Stimulated activated CD8-positive, alpha-beta memory T cell treated with anti-CD3 and anti-CD28 coated beads, Interleukin-2, amount 100 ng/mL, for 1 hour (primary cell): Measurements from ENCODE around the gene NRXN2.

Source experiments
- DNase-seq, 2 donors: peaks; one replicate each; pipeline ENCODE4 v3.0.0-alpha.2; 2020; ENCODE audit warnings: low read depth in 2 of 2

NRXN2 gene

DNA sequence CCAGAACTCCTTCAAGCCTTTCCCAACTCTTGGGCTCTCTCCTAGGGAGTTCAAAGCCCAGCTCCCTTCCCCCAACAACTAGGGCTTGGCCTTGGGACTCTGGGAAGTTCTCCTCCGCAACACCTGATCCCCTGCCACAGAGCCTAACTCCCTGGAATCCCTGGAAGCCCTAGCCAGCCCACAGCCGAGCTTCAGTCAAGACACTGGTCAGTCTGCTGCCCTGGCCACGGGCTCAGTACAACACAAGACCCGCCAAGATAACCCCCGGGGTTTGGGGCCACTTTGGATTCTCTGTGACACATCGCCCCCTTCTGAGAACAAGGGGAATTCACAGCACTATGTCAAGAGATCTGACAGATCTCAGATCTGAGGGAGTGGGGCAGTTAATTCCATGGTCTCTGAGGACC, 73.7 kb downstream of the NRXN2 start:
- no peak for DNase-seq

DNA sequence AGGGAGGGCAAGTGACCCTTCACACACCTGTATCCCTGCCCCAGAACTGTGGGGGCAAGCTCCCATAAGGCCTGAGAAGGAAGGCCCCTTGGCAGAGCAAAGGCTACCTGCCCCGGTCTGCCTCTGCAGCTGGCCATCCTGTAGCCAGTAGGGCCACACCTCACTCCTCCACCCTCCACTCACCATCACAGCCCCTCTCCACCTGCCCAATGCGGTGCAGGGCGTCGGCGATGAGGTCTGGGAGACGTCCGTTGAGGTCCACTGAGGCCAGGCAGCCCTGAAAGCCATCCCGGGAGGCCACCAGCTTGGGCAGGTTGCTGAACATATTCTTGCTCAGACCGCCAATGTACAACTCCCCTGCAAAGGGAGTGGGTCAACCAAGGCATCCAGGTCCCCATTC, 74.4 kb downstream of the NRXN2 start:
- no peak for DNase-seq

DNA sequence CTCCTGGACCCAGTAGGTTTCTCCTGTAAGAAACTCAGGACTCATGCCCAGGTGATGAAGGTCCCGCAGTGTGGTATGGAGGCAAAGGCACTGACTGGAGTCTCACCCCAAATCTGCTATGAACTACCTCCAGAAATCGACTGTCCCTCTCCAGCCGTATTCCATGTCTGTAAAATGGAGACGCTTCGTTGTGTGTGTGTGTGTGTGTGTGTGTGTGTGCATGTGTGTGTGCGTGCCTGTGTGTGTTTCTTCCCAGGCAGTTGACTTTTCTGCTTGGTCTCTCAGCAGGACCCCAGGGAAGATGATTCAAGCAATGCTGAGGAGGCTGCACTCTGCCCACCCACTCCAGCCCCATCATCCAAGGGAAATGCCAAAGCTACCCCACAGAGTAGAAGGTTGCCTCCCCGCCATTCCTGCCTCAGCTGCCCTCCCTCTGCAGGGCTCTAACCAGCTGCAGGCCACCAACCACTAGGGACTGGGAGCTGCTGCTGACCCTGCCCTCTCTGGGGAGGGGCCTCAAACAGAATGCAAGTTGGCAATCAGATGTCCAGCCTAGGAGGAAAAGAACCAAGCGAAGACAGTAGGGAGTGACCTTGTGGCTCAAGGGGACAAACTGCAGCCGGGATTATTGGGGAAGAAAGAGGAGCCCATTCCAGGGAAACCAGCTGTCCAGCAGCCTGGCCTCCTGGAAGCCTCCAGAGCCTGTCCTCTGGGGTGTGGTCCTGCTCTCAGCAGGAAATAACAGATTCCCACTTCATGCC, 75.8 kb downstream of the NRXN2 start:
- no peak for DNase-seq

DNA sequence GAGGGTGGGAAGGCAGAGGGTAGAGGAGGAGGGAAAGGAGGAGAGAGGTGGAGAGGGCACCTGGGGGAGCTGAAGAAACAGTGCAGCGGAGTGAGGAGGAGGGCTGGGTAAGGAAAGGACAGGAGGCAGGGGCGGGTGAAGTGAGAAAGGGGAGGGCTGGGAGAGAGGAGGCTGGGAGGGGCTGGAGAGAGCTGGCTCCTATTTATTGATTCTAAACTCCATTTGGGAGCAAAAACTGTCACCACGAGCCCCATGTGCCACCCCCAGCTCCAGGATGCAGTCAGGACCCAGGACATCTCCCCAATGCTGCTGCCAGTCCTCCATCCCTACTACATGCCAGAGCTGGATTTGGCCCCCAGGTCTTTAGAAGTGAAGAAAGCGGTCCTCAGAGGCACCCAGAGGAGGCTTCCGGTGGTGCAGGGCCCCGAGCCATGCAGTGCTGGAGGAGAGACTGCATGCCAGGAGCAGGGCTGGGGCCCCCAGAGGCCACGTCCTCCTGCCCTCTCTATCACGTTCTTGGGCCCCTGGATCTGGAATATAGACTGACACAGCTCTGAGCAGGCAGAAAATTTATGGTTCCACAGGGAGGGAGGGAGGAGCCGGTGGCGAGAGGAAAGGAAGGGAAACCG, 78.2 kb downstream of the NRXN2 start:
- no peak for DNase-seq

DNA sequence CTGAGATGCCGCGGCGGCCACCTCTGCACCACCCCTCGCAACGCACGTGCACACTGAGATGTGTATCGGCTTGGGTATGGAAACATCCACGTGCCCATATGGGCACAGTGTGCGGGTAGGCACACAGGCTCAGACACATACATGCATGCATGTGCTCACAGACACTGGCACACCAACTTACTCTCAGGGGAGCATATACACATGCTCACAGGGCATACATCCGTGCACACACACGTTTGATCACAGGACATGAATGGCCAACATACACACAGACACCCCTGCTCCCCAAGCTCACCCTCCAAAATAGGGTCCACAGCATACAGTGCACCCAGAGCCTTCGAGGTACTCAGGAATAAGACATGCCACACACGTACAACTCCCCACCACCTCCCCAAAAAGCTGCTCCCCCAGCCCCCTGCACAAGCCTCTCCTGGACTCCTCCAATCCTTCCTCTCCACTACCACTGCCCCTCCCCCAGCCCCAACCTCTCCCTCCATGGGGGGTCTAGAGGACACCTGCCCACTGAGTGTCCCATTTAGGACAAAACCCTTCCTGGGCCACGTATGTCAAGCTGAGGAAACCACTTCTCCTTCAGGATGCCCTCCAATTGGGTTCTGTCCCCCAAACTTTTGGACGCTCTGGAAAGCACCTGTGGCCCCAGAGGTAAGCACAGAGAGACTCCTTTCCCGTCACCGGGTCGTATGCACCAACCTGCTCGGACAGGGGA, 78.9 kb downstream of the NRXN2 start:
- DNase-seq = no peak

DNA sequence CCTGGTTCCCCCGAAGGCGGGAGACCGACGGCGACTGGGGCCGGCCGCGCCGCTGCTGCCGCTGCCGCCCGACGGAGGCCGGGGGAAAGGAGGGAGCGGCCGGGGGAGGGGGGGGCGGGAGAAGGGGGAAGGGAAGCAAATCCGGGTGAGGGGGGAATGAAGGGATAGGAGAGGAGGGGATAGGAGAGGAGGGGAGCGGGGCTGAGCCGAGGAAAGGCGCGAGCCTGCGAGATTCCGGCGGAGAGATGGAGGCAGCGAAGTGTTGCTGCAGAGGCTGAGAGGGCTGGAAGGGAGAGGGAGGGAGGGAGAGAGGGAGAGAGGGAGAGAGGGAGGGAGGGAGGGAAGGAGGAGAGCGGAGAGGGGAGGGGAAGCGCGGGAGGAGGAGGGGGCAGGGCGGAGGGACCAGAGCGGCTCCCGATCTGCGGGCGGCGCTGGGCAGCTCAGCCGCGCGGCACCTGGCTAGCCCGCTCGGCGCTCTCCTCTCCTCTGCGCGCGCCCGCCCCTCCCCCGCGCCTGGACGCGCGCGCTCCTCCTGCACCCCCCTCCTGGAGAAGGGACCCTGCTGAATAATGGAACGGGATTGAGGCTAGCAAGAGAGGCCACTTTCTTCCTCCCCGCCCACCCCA, 79.6 kb downstream of the NRXN2 start:
- no peak for DNase-seq

DNA sequence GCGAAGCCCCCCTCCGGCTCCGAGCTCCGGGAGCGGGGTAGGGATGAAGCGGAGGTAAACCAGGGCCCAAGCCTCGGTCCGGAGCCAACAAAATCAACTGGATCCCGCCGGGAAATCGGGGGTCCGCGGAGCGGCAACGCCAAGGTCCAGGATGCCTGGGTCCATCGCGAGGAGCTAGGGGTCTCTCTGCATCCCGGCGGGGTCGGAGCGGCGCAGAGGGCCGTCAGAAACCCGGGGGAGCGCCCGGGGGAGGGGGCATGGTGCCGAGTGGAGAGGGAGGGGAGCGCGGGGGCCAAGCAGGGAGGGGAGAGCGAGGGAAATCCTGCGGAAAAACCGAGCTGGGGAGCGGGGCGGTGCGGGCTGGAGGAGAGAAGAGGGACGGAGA, 80.1 kb downstream of the NRXN2 start:
- DNase-seq = no peak

DNA sequence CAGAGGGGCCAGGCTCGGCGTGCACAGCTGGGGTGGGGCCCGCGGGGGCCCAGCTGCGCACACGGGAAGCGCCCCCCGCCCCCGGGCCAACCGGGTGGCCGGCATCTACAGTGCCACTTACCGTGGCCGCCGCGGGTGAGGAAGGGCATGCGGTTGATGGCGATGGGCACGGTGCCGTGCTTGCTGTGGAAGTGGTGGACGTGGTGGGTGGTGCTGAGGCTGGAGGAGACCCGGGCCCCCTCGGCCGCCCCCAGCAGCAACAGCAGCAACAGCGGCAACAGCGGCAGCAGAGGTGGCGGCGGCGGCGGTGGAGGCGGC, 80.6 kb downstream of the NRXN2 start:
- DNase-seq = no peak

DNA sequence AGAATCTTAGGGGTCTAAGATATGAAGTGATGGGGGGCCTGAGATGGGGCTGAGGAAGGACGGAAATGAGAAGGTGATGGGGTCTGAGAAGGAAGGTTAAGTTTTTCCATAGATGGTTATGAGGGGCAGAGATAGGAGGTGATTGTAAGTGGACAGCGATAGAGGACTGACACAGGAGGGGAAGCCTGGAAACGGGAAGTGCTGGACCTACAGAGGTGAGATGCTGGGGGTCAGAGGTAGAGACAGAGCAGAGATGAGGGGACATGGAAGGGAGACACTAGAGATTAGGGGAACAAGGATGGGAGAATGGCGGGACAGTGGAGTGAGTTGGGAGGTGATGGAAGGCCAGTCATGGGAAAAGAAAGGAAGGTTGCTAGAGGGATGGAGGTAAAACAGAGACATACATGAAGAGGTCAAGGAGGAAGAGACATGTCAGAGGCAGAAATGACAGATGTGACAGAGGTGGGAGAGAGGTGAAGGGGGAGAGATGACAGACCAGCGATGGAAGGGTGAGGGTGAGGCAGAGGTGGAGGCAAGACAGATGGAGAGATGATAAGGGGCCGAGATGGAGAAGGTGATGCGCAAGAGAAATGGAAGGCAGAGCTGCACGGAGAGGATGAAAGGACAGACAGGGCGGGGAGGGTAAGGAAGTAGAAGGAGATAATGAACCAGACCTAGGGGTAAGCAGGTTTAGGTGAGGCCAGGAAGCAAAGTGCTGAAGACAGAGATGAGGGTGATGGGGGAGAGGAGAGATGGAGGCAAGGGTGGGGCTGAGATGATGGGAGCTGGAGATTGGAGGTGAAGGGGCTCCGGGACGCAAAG, 81.2 kb downstream of the NRXN2 start:
- no peak for DNase-seq

DNA sequence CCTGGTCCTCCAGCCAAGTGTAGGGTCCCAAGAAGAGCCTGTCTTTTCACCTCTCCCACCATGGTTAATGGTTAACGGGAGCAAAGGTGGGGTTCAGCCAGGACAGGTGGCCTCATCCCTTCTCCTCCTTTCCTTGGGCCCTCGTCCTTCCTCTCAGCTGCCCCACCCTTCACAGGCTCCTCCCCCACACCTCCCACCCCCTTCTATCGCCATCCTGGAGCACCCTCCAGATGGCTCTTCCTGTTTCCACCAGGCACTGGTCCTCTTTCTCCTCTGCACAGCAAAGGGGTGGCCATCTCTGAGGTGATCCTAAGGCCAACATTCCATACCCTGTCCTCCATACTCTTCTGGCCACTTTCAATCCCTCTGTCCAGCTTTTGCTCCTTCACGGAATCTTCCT, 83.1 kb downstream of the NRXN2 start:
- no peak for DNase-seq

DNA sequence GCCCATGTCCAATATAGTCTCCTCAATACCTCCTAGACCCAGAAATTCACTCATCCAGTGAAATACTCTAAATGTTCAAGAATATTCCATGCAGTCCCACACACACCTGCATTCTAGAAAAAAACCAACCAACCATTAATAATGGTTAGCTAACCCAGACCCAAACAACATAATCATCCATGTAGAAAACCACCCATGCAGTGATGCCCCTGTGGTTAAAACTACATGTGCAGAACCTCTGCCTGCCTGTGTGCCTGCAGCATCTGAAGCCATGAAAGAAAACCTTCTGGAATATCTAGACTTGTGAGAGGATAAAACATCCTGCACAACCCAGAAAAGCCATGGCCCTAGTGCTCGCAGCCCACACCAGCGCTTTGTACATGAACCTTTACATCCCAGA, 84.2 kb downstream of the NRXN2 start:
- DNase-seq = no peak

DNA sequence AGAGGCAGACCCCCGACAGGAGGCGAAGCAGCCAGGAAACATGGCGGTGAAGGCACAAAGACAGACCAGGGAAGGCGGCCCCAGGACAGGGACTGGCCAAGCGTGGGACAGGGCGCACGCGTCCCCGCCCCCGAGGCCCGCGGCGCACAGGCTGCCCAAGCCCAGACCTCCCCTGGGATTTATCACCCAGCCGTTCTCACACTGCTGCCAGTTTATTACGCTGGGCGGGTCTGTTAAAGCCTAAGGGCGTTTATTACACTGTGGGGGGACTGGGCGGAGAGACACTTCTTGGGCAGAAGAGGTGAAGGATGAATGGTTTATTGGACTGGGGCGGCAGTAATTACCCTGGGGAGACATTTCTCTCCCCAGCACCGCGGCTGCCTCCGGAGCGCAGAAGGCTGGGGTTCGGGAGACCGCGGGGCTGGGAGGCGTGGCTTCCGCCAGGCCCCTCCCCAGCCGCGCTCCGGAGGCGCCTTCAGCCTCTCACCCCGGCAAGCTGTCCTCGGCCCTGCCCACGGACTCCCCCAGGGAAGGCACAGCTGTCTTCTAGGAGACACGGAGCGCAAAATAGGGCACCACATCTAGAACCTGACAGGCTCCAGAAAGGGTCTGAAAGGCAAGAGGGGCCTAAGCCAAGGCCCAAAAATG, 84.9 kb downstream of the NRXN2 start:
- no peak for DNase-seq

DNA sequence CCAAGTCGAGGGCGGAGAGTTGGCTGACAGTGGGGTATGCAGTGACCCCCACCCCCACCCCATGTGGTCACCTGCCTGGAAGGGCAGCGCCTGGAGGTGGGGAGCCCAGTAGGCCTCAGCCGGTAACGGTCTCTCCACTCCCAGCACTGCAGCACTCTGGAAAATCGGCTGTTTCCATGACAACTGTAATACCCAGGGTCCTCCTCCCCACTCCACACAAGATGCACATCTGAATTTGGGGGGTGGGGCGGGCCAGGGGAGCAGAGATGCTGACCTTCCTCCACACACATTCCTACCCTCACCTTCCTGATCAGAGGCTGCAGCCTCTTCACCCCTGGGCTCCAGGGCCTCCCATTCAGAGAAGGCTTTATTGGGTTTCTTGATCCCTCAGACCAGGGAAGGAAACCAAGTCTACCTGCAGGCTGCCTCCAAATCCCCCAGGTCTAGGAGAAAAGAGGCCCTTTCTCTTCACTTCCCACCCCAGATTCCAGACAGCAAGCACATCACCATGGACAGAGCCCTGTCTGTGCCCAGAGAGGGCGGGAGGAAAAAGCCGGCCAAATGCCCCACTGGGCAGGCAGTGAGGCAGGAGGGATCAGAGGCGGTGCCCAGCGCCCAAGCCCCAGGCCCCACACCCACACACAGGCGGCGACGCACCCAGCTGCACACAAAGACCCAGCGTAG, 85.5 kb downstream of the NRXN2 start:
- no peak for DNase-seq

DNA sequence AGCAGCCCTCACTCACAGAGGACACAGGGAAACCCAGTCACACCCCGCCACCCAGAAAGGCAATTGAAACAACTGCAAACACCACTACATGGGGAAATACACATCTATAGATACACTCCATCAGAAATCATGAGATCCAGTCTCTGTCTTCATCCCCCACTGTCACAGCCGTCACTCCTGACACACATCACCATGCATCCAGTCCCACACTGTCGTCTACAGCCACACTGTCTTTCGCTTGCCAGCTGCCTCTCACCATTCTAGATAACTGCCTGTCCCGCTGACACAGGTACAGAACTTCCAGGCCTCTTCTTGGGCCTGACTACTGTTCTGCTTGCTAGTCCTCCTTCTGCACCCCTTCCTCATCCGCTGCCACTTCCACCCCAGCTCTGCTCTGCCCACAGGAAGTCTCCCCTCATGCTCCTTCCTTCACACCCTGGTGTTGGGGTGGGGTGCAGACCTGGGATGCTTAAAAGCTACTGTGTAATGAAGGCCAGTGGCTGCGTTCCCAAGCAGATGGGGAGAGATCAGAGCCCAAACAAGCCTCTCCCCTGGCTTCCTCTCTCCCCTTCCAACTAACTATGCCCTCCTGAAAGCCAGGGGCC, 89.3 kb downstream of the NRXN2 start:
- no peak for DNase-seq

DNA sequence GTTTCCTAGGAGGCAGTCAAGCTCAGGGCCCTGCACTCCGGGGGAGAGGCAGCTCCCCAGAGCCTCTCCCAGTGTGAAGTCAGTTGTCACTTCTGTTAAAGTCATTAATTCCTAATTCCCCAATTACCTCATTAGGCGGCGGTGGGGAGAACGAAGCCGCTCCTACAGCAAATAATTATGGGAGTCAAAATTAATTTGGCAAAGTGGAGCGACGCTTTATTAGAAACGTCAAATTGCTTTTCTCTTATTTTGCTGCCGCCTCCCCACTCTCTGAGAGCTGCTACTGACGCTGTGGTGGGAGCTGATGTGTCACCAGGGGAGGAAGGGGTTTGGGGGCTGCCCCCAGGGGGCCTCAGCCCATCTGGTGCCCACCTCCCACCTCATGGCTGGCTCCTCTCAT, 90.3 kb downstream of the NRXN2 start:
- no peak for DNase-seq

DNA sequence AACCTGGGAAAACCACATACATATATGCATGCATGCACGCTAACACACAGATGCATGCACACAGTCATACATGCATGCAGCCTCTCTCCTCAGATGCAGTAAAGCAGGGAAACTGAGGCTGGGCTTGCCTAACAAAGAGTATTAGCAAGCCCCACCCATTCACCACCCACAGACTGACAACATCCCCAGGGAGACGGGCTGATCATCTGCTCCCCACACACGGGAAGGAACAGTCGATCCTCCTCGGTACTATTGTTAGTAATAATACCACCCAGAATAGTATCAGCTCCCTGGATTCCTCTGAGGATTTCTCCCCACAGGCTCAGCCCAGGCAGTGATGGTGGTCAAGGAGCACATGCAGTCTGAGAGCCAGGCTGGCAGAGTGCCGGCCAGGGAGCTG, 90.8 kb downstream of the NRXN2 start:
- no peak for DNase-seq

DNA sequence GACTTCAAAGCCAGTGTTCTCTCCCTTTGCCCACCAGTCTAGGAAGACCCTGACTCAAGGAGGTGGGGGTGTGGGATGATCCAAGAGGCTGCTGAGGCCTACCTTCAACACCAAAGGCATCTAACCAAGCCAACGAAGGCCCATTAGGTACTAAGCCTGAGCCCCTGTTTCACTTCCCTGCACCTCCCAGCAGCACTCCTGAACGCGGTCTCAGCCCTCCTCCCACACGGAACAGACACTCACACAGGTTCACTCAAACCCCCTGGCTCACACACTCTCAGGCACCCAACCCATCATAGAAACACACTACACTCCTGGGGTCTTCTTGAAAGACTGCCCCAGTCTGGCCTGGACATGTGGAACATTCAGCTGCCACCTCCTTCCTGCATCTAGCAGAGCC, 91.3 kb downstream of the NRXN2 start:
- no peak for DNase-seq

DNA sequence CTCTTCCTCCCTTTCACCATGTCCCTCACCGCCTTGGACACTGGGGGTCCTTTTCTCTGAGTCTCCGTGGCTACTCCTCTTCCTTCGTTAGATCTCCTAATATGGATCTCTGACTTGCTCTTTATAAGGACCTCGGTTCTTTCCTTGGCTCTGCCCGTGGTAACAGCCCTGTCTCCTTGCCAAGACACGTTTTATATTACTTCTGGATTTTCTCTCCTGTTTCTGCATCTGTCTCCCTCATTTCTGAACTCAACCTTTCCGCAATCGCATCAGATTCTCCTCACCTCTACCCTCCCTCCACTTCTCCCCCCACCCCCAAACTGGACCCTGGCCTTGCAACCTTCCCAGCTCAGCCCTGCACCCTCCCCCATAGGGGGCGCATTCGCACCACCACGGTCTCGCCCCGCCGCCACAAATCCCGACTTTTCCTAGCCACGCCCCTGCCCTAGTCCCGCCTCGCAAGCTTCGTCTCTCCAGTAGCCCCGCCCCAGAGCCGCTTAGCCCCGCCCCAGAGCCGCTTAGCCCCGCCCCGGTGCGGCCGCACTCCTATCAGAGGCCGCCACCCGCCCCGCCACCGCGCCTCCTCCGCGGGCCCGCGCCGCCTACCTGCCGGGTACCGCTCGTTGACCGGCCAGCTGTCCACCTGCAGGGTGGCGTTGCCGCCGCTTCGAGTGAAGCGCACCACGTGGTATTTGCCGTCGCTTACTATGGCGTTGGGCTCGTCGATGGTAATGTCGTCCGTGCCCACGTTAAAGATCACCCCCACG, 93.0 kb downstream of the NRXN2 start:
- no peak for DNase-seq

DNA sequence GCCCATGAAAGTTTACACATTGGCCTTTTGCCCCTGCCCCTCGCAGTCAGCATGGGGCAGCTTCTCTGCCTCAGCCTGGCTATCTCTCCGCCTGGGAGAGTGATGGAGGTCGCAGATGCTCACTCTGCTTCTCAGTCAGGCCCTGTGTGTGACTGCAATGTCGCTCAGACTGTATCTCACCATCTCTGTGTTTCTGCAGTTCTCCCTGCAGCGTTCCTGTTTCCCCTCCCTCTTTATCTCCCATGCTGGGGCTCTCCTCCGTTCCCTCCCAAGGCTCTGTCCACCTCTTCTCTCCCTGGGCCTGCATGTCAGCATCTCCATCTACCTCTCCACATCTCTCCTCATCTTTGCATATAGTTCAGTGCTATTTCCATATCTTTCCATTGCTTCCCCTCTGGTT, 93.9 kb downstream of the NRXN2 start:
- DNase-seq = no peak

DNA sequence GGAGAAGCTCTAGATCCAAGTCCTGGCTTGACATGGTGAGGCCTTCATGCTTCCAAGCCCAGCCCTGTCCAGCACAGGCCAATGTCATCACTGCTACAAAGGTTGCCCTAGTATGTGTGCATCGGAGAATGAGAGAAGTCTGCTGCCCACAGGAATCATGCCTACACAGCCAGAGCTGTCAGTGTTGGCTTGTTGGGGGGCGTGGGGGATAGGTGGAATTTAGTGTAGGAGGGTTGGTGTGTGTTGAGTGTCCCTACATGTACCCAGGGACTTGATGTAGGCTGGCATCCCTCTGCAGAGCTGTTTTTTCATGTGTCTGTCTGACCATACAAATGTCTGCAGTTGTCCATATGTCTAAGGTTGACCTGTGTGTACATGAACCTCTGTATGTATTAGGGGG, 94.4 kb downstream of the NRXN2 start:
- no peak for DNase-seq
